ENCODE results near the gene STRA6.
A peak's percentile ranks its signal among the peaks of the same experiment; 100 is the strongest.

The STRA6 gene

DNA sequence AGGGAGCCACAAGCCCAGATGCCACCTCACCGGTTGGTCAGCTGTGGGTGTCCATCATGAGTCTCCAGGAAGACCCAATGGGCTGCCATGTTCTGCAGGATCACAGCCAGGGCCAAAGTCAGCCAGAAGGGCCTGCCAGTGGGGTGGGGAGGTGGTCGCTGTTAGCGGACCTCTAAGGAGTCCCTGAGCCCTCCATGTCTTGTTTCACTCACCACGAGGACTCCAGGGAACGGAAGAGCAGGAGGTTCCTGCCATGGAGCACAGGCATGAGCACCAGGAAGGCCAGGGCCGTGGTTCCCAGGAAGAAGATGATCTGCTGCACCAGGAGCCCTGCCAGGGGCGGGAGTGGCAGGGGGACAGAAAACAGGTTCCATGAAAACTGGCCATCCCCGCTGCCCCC, 20.5 kb downstream of the STRA6 start:
- H3K4me3 ChIP-seq (ENCODE audit: low read depth, low read length), result no peak overlapping the region
- CTCF ChIA-PET, result no interaction called here
- no peak for DNase-seq (ENCODE audit: low read depth, low spot score)
- TF ChIP-seq, protein P1, sequence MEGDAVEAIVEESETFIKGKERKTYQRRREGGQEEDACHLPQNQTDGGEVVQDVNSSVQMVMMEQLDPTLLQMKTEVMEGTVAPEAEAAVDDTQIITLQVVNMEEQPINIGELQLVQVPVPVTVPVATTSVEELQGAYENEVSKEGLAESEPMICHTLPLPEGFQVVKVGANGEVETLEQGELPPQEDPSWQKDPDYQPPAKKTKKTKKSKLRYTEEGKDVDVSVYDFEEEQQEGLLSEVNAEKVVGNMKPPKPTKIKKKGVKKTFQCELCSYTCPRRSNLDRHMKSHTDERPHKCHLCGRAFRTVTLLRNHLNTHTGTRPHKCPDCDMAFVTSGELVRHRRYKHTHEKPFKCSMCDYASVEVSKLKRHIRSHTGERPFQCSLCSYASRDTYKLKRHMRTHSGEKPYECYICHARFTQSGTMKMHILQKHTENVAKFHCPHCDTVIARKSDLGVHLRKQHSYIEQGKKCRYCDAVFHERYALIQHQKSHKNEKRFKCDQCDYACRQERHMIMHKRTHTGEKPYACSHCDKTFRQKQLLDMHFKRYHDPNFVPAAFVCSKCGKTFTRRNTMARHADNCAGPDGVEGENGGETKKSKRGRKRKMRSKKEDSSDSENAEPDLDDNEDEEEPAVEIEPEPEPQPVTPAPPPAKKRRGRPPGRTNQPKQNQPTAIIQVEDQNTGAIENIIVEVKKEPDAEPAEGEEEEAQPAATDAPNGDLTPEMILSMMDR (IDR thresholded peaks at IDR 0.05; ENCODE audit: insufficient read depth, low read length, missing control alignments), result no peak
- POLR2A ChIA-PET, result no interaction called here

DNA sequence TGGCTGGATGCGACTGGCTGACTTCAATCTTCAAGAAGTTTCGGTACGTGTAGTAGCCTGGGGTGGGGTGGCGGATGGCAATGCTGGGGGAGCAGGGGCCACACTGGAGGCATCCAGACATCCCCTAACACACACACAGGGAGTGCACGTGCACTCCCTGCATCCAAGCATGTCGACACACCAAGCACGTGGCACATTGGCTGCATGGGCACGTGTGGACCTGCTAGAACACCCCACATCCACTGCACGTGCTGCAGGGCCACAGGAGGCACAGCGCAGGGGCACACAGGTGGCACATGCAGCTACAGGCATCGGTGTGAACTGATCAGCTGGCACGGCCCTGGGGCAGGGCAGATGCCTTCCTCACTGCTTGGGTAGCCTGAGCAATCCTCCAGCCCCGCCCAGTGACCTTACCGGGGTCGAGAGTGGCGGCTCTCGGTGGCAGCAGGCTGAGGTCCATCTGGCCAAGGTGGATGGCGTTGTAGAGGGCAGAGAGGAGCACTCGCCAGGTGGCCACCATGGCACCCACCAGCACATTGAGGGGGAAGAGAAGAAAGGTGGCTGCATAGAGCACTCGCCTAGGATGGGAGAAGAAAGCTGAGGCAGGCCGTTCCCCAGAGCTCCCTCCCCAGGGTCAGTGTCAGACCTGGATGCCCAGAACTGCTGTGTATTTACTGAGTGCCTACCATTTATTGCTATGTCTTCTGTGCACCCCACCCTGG, 21.5 kb downstream of the STRA6 start:
- DNase-seq (ENCODE audit: low read depth, low spot score), result no peak
- ChIA-PET CTCF (interaction anchor here (0.6 to 1.6 kb wide), 3 partner anchors 13 to 127 kb away, joined by 3 to 5 read pairs (median 5); no protein-coding TSS in a partner anchor), POLR2A (interaction anchor here (3.3 kb wide), 1 partner anchor 15 kb away, joined by 20 read pairs; no protein-coding TSS in a partner anchor)
- no peak overlapping the region for H3K4me3 ChIP-seq (ENCODE audit: low read depth, low read length)
- TF ChIP-seq, protein P1 (IDR thresholded peaks at IDR 0.05; ENCODE audit: insufficient read depth, low read length, missing control alignments), result no peak

DNA sequence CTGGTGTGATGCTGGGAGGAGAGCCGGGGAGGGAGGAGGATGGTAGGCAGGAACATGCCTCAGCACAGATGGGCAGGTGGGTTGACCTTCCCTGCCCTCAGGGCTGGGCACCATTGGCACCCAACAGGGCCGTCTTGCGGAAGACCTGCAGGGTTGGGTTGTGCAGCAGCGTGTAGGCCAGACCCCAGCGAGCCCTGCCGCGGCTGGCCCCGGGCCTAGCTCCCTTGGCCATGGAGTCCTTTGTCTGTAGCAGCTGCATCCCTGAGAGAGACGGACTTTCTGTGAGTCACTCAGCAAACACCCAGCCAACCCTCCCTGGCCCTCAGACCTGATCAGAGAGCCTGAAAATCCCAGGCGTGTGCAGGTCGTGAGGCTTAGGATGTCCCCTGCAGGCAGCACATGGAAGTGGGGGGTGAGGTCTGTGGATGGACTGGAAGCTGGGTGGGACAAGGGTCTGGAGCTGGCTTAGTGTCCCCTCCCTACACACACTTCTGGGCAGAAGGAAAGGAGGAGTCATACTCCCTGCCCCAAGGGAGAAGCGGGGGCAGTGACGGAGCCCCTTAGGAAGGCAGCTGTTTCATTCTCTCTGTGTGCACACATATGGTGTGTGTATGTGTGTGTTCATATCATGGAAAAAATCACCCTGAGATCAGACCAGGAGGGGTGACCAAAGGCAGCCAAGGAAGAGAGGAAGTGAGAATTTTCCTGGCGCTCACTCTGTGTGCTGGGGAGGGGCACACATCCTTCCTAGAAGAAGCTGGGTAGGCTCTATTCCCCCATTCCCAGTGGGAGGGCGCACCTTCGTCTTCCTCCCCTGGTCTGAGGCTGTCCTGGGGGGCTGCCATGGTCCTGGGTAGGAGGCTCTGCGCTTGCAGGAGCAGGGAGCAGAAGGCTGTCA, 22.4 kb downstream of the STRA6 start:
- ChIA-PET CTCF (interaction anchor here (1.1 to 1.6 kb wide), 3 partner anchors 14 to 128 kb away, joined by 3 to 5 read pairs (median 5); no protein-coding TSS in a partner anchor), POLR2A (interaction anchor here (1.1 to 3.3 kb wide), 4 partner anchors 8 to 16 kb away, joined by 3 to 20 read pairs (median 4); no protein-coding TSS in a partner anchor)
- no peak for DNase-seq (ENCODE audit: low read depth, low spot score)
- H3K4me3 ChIP-seq (ENCODE audit: low read depth, low read length), result no peak overlapping the region
- TF ChIP-seq, protein P1 (IDR thresholded peaks at IDR 0.05; ENCODE audit: insufficient read depth, low read length, missing control alignments), result peak; percentile 24

DNA sequence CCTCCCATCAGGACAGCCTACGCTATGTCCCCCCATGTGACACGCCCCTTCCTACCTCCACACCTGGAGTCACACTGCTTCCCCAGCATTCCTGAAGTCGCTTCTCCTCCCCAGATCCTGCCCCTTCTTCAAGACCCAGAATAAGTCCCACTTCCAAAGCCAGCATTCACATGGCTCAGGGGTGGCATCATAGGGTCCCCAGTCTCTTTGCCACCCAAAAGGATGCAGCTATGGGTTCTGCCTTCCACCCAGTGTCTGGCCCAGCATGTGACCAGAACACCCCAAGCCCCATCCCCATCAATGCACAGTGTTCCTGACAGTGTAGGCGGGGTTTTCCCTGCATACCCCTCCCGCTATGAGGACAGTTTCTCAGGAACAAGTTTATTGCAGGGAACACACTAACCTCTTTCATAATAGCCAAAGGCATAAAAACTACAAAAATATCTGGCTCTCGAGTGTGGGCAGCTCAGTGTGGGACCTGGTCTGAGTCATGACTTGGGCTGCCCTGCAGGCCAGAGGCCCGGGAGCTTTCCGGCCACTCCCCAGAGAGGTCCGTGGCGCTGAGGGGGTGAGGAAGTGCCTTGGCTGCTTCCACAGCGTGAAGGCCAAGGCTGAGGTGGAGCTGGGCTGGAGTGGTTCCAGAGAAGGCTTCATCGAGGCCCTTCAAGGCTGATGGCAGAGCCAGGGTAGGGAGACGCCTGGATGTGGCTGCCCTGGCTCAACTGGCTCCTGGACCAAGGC, 23.3 kb downstream of the STRA6 start:
- TF ChIP-seq, protein P1 (IDR thresholded peaks at IDR 0.05; ENCODE audit: insufficient read depth, low read length, missing control alignments), result no peak
- CTCF ChIA-PET, result interaction anchor here (1.1 to 1.6 kb wide), 2 partner anchors 15 to 129 kb away, joined by 3 to 5 read pairs; no protein-coding TSS in a partner anchor
- peak; percentile 52 for DNase-seq (ENCODE audit: low read depth, low spot score)
- no peak overlapping the region for H3K4me3 ChIP-seq (ENCODE audit: low read depth, low read length)
- POLR2A ChIA-PET, result interaction anchor here (1.1 to 3.3 kb wide), 4 partner anchors 9 to 17 kb away, joined by 3 to 20 read pairs (median 4); no protein-coding TSS in a partner anchor

DNA sequence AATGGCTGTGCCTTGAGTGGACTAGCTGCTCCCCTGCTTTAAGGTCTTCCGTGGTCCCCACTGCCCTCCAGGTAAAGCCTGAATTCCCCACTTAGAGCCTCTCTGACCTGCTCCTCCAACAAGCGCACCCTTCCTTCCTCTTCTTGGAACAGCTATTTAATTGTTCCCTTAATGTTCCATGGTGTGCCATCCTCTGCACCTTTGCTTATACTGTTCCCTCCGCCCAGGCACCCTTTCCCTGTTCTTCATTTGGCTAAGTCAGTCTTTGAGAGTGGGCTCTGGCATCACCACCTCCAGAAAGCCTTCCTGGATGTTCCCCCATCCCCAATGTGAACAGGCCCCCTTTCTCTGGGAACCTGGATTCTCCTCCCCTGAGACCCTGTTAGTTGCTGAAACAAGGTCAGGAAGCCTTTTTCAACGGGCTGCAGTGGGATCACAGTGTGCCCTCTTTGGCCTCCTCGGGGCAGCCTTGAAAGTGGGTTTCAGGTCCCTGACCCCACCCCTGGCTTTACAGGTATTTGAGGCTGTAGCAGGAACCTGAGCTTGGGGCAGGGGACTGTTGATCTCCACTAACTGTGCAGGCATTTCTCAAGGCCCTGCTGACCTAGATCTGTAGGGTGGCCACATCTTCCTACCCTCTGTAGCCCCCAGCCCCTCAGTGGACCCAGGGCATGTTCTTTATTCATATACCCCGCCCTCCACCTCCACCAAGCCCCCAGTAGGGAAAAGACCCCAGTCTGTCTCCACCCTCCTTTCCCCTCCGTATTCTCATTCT, 24.1 kb downstream of the STRA6 start:
- ChIA-PET CTCF (interaction anchor here (0.9 kb wide), 1 partner anchor 16 kb away, joined by 4 read pairs; no protein-coding TSS in a partner anchor), POLR2A (interaction anchor here (0.5 to 3.3 kb wide), 3 partner anchors 18 to 142 kb away, joined by 4 to 20 read pairs (median 5); no protein-coding TSS in a partner anchor)
- TF ChIP-seq, protein P1 (IDR thresholded peaks at IDR 0.05; ENCODE audit: insufficient read depth, low read length, missing control alignments), result no peak
- no peak overlapping the region for H3K4me3 ChIP-seq (ENCODE audit: low read depth, low read length)
- DNase-seq (ENCODE audit: low read depth, low spot score), result no peak

Measured in AG04449 (cell line).